Measurements from ENCODE around the gene PRPH2. TPM values are rescaled to one million over a fixed set of nuclear protein-coding genes. Genes with fewer than 3 reads are reported as not detected.

The PRPH2 gene
- total and polyA plus RNA-seq, 2 donors (not counting 3 experiments of a cell fraction or from before 2014, with no cell fraction given) = 0.40 to 0.46 TPM

- H3K36me3 ChIP-seq (ENCODE audit: control insufficient read depth in 2 of 2, extremely low read depth in 1 of 2, insufficient read depth in 2 of 2, low read length in 2 of 2) = no peaks in the 10 kb centered on the region
- peak overlapping the region; percentile 92 for H3K9ac ChIP-seq (replicated peaks; ENCODE audit: extremely low read depth, insufficient read depth, low read length)
- POLR2A ChIA-PET = interaction anchor here (0.7 to 2.8 kb wide), 8 partner anchors 11 to 181 kb away, joined by 3 to 39 read pairs (median 7); partner anchors contain the start of genes BICRAL and RPL7L1
- peak; percentile 39 for DNase-seq (ENCODE audit: low read depth, low spot score)
- TF ChIP-seq MYC (IDR thresholded peaks at IDR 0.05; ENCODE audit: low read depth, low read length) = no peak
- no peak for TF ChIP-seq FOS (IDR thresholded peaks at IDR 0.05; ENCODE audit: borderline replicate concordance, insufficient read depth, low read length)
- TF ChIP-seq JUN (IDR thresholded peaks at IDR 0.05; ENCODE audit: borderline replicate concordance, insufficient read depth, insufficient read length, low read depth) = no peak
- no peak for TF ChIP-seq CTCF (IDR thresholded peaks at IDR 0.05; ENCODE audit: extremely low read depth in 1 of 2, insufficient read depth in 1 of 2, low read depth in 1 of 2, low read length in 2 of 2)
- TF ChIP-seq GATA2 (IDR thresholded peaks at IDR 0.05; ENCODE audit: insufficient read depth, insufficient read length, low read depth, low read length) = no peak
- TF ChIP-seq MAX (IDR thresholded peaks at IDR 0.05; ENCODE audit: insufficient read depth, insufficient read length) = no peak
- TF ChIP-seq POLR2AphosphoS5 (IDR thresholded peaks at IDR 0.05; ENCODE audit: insufficient read depth, low read depth, low read length) = no peak
- TF ChIP-seq EZH2 (IDR thresholded peaks at IDR 0.05; ENCODE audit: borderline replicate concordance, low read depth, low read length, severe bottlenecking) = no peak
- TF ChIP-seq POLR2A (IDR thresholded peaks at IDR 0.05; ENCODE audit: low read depth, low read length) = no peak
- no peak for FAIRE-seq
- H3K4me3 ChIP-seq (replicated peaks in 1 of 3; ENCODE audit: insufficient read depth in 1 of 3, low read depth in 1 of 3, low read length in 3 of 3) = peak overlapping the region; percentile 65 to 90 (median 76)
- no peaks in the 10 kb centered on the region for H3K9me3 ChIP-seq (replicated peaks; ENCODE audit: control insufficient read depth, insufficient read depth, low read length)
- peak overlapping the region; percentile 63 for H3K4me2 ChIP-seq (ENCODE audit: insufficient read depth, low read length)
- H3K79me2 ChIP-seq (ENCODE audit: control insufficient read depth, insufficient read depth, low read length) = peaks cover 19% of the 10 kb centered on the region
- no peaks in the 10 kb centered on the region for H4K20me1 ChIP-seq (replicated peaks; ENCODE audit: control insufficient read depth, extremely low read depth, insufficient read depth, low read length)
- H3K4me1 ChIP-seq (ENCODE audit: control insufficient read depth, extremely low read depth, insufficient read depth, low read length) = peaks cover 25% of the 10 kb centered on the region
- CTCF ChIA-PET = interaction anchor here (1.0 to 4.0 kb wide), 8 partner anchors 14 to 131 kb away, joined by 3 to 27 read pairs (median 4); partner anchors contain the start of gene BICRAL
- no peaks in the 10 kb centered on the region for H3K27me3 ChIP-seq (ENCODE audit: control insufficient read depth in 2 of 2, insufficient read depth in 2 of 2, low read length in 2 of 2)
- BruUV-seq (replicated peaks) = no TSS peak
- H3K9me1 ChIP-seq (replicated peaks; ENCODE audit: control insufficient read depth, extremely low read depth, insufficient read depth, low read length) = no peaks in the 10 kb centered on the region
- intact Hi-C loops (cut with micrococcal nuclease) = loop anchor here (5.0 kb wide), 1 partner anchor 147 kb away; a partner anchor contains a TSS
- H3K27ac ChIP-seq (ENCODE audit: insufficient read depth, low read depth, low read length) = peak overlapping the region; percentile 64
- no peak overlapping the region for H2AFZ ChIP-seq (ENCODE audit: low read depth, low read length)
- dilution Hi-C loops (cut with MboI; ENCODE audit: extremely low pct_ligation_motif_present, low sequenced_read_pairs) = no loop called here
Observed at GRCh38 chr6:42745083-42745639, 22.8 kb upstream of the PRPH2 start.

Data from endothelial cell of umbilical vein (primary cell).